ENCODE measurements around the gene MS4A10.

GRCh38 chr11:60763692-60764369 is 21.3 kb upstream of the MS4A10 start:
- TF ChIP-seq POLR2A (IDR thresholded peaks at IDR 0.05) (no peak), CTCF (IDR thresholded peaks at IDR 0.05) (no peak)
